T-helper 1 cell (primary cell): ENCODE results near the gene GRB10.

ENCODE experiments used
- DNase-seq, 5 donors: peaks; one replicate each; pipeline ENCODE4 v3.0.0-alpha.2; 2012 to 2020

Gene GRB10

GRCh38 chr7:50652400-50653125 is 130.1 kb downstream of the GRB10 start:
- DNase-seq, result no peak

- no peak for DNase-seq
Observed at GRCh38 chr7:50651271-50651989, 131.3 kb downstream of the GRB10 start.

- DNase-seq, result no peak
Observed at GRCh38 chr7:50650057-50650664, 132.5 kb downstream of the GRB10 start.

- no peak for DNase-seq
Observed at GRCh38 chr7:50649259-50649885, 133.3 kb downstream of the GRB10 start.

GRCh38 chr7:50648570-50649169 is 134.0 kb downstream of the GRB10 start:
- no peak for DNase-seq

- no peak for DNase-seq
Observed at GRCh38 chr7:50648076-50648475, 134.6 kb downstream of the GRB10 start.

- no peak for DNase-seq
Observed at GRCh38 chr7:50647286-50647980, 135.3 kb downstream of the GRB10 start.

- DNase-seq, result no peak
Observed at GRCh38 chr7:50646069-50646468, 136.6 kb downstream of the GRB10 start.

- DNase-seq, result no peak
Observed at GRCh38 chr7:50645186-50645585, 137.5 kb downstream of the GRB10 start.

- DNase-seq, result no peak
Observed at GRCh38 chr7:50644586-50644985, 138.1 kb downstream of the GRB10 start.

GRCh38 chr7:50644114-50644513 is 138.6 kb downstream of the GRB10 start:
- no peak for DNase-seq

- DNase-seq, result no peak
Observed at GRCh38 chr7:50641442-50642405, 141.0 kb downstream of the GRB10 start.

GRCh38 chr7:50640779-50641178 is 141.9 kb downstream of the GRB10 start:
- DNase-seq, result no peak

- DNase-seq, result no peak
Observed at GRCh38 chr7:50640256-50640655, 142.4 kb downstream of the GRB10 start.

- no peak for DNase-seq
Observed at GRCh38 chr7:50637725-50638643, 144.7 kb downstream of the GRB10 start.

- DNase-seq, result no peak
Observed at GRCh38 chr7:50634378-50634777, 148.3 kb downstream of the GRB10 start.

- DNase-seq, result no peak
Observed at GRCh38 chr7:50633414-50633710, 149.3 kb downstream of the GRB10 start.

GRCh38 chr7:50632561-50633413 is 149.9 kb downstream of the GRB10 start:
- DNase-seq, result peak; percentile 24 to 55 (median 41)

GRCh38 chr7:50631639-50632038 is 151.1 kb downstream of the GRB10 start:
- DNase-seq, result no peak
